Karpas-422 (cell line): ENCODE results near the gene ZNF639. TPM values are rescaled to one million over a fixed set of nuclear protein-coding genes. Genes with fewer than 3 reads are reported as not detected.
"Not testable (repeated sequence)": the region's sequence is repeated elsewhere in the genome, so short reads cannot be mapped to it uniquely, and the experiment has no call there.

Source experiments
- DNase-seq: peaks from one replicate; pipeline ENCODE4 v3.0.0-alpha.2; 2015
- H2AFZ ChIP-seq: fragments of 200-600 bp; sonication (generic); 2 replicates; pipeline ENCODE4 v1.6.1; 2014; ENCODE audit warnings: antibody characterized with exemption, low read length, mixed read lengths
- H3K27ac ChIP-seq: fragments of 200-600 bp; sonication (generic); 2 replicates; pipeline ENCODE4 v1.5.1; 2014; ENCODE audit warnings: mild to moderate bottlenecking, low read length, moderate library complexity
- H3K27me3 ChIP-seq: fragments of 200-600 bp; sonication (generic); 2 replicates; pipeline ENCODE4 v1.6.1; 2014; ENCODE audit warnings: low read length, mixed read lengths
- H3K36me3 ChIP-seq: fragments of 200-600 bp; sonication (generic); 2 replicates; pipeline ENCODE4 v1.6.1; 2014; ENCODE audit warnings: low read length, mixed read lengths; ENCODE audit not compliant: insufficient read depth
- H3K4me1 ChIP-seq: fragments of 200-600 bp; sonication (generic); 2 replicates; pipeline ENCODE4 v1.6.1; 2014; ENCODE audit warnings: mild to moderate bottlenecking, low read length, mixed read lengths
- H3K4me2 ChIP-seq: fragments of 200-600 bp; sonication (generic); 2 replicates; pipeline ENCODE4 v1.6.1; 2014; ENCODE audit warnings: low read length, low read depth, mild to moderate bottlenecking; ENCODE audit not compliant: poor library complexity, severe bottlenecking
- H3K4me3 ChIP-seq: fragments of 200-600 bp; sonication (generic); 2 replicates; pipeline ENCODE4 v1.5.1; 2014; ENCODE audit warnings: mild to moderate bottlenecking, antibody characterized with exemption, low read length, mixed read lengths
- H3K79me2 ChIP-seq: fragments of 200-600 bp; sonication (generic); 2 replicates; pipeline ENCODE4 v1.6.1; 2014; ENCODE audit warnings: mild to moderate bottlenecking, low read length, mixed read lengths
- H3K9ac ChIP-seq: fragments of 200-600 bp; sonication (generic); 2 replicates; pipeline ENCODE4 v1.6.0; 2014; ENCODE audit warnings: low read length
- H3K9me2 ChIP-seq: fragments of 200-600 bp; sonication (generic), shearing (Covaris generic); replicated peaks from 2 replicates; pipeline ENCODE4 v1.6.0; 2014; ENCODE audit warnings: mild to moderate bottlenecking, low read length, moderate library complexity; ENCODE audit not compliant: insufficient read depth
- H3K9me3 ChIP-seq: fragments of 300-700, 200-600 bp; sonication (generic); 2 replicates; pipeline ENCODE4 v1.6.1; 2014; ENCODE audit warnings: low read length, mixed read lengths
- H4K20me1 ChIP-seq: fragments of 200-600 bp; sonication (generic); 2 replicates; pipeline ENCODE4 v1.6.1; 2014; ENCODE audit warnings: mild to moderate bottlenecking, antibody characterized with exemption, low read length, low read depth; ENCODE audit not compliant: insufficient read depth
- total RNA-seq: library from RNA; depleted of rRNA; stranded (reverse); fragments of >200 nt; shearing (Covaris generic); gene quantifications from 2 replicates; pipeline ENCODE4 v1.2.3, GENCODE V29; 2014; ENCODE audit warnings: low replicate concordance; rRNA removed

The ZNF639 gene
- 54.9 and 70.8 TPM in 2 replicates for total RNA-seq

DNA sequence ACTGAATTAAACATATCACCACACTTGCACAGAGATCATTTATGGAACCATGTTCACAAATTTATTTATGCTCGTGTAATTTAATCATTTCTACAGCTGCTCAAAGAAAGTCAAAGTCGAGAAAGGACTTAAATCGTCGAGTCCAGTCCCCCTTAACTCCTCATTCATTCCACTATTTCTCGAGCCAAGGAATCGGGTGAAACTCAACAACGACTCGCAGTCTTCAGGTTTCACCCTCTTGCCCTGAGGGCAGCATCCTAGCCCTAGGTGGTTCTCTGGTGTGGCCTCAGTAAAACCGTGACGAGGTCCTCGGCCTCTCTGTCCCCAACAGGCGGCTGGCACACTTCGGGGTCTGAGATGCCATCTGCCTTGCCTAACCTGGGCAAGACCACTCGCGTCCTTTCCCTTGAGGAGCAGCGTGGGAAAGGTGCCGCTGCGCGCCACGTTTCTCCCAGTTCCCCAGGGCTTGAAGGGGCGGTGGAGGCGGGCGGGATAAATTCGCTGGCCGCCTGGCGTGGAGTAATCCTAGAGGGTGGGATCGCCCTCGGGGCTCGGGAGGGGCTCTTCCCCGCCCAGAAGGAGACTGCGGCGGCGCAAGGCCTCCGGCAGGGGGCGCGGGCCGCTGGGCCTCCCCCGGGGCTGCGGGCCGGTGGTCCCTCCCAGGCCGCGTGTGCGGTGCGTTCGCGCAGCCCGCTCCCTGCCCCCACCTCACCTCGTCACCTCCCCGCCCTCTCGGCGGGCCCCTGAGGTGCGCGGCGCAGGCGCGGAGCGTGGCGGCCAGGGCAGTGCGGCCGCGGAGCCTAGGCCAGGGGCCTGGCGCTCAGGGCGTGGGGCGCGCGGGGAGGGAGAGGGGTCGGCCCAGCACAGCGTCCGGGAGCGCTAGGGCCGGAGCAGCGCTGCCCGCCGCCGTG lies at the start of gene ZNF639:
Gene ZNF639 (plus strand): TSS at position 746 of the 911 bp plus-strand sequence. CDS start 5,263 bp downstream, outside the sequence.
- Histone ChIP-seq H3K4me1 (peaks cover 30% of the 10 kb centered on the region), H3K9me3 (no peaks in the 10 kb centered on the region), H2AFZ (peak within 1 kb of the TSS; percentile 97), H3K9ac (peak within 1 kb of the TSS; percentile 95), H3K27me3 (no peaks in the 10 kb centered on the region), H3K27ac (peak within 1 kb of the TSS; percentile 37), H3K9me2 (no peaks in the 10 kb centered on the region), H4K20me1 (0 out of 2 replicates have a peak, but pooled peaks cover 5% of the 10 kb centered on the region), H3K79me2 (peaks cover 44% of the 10 kb centered on the region), H3K36me3 (peaks cover 12% of the 10 kb centered on the region; the same call in 1 of the 2 replicates), H3K4me3 (peak within 1 kb of the TSS; percentile 86), H3K4me2 (peak within 1 kb of the TSS; percentile 94)
- peak; percentile 94 for DNase-seq

GRCh38 chr3:179274434-179274833 lies 48.4 kb upstream of the ZNF639 start:
- H4K20me1 ChIP-seq, H3K79me2 ChIP-seq, H3K9me2 ChIP-seq, H3K4me1 ChIP-seq, H3K4me2 ChIP-seq, H3K36me3 ChIP-seq, H2AFZ ChIP-seq, H3K9me3 ChIP-seq, DNase-seq, H3K27me3 ChIP-seq, H3K9ac ChIP-seq, H3K27ac ChIP-seq, H3K4me3 ChIP-seq: not testable (repeated sequence)

- Histone ChIP-seq H3K9me2 (no peaks in the 10 kb centered on the region), H4K20me1 (no peaks in the 10 kb centered on the region), H3K79me2 (no peaks in the 10 kb centered on the region), H3K4me3 (no peak overlapping the region), H3K9me3 (no peaks in the 10 kb centered on the region), H3K4me1 (peaks cover 4% of the 10 kb centered on the region), H3K36me3 (no peaks in the 10 kb centered on the region), H3K9ac (no peak overlapping the region), H3K27me3 (no peaks in the 10 kb centered on the region), H3K4me2 (no peak overlapping the region), H3K27ac (no peak overlapping the region), H2AFZ (no peak overlapping the region)
- no peak for DNase-seq
Measured at GRCh38 chr3:179276001-179276400, 46.8 kb upstream of the ZNF639 start.

- no peaks in the 10 kb centered on the region for H3K9me2 ChIP-seq
- H2AFZ ChIP-seq: no peak overlapping the region
- no peak overlapping the region for H3K4me3 ChIP-seq
- H3K27ac ChIP-seq: no peak overlapping the region
- peaks cover 4% of the 10 kb centered on the region for H3K4me1 ChIP-seq
- H3K36me3 ChIP-seq: no peaks in the 10 kb centered on the region
- no peaks in the 10 kb centered on the region for H3K27me3 ChIP-seq
- no peak overlapping the region for H3K9ac ChIP-seq
- H4K20me1 ChIP-seq: no peaks in the 10 kb centered on the region
- H3K79me2 ChIP-seq: no peaks in the 10 kb centered on the region
- DNase-seq: no peak
- no peaks in the 10 kb centered on the region for H3K9me3 ChIP-seq
- no peak overlapping the region for H3K4me2 ChIP-seq
Measured at GRCh38 chr3:179276743-179277142, 46.1 kb upstream of the ZNF639 start.

DNA sequence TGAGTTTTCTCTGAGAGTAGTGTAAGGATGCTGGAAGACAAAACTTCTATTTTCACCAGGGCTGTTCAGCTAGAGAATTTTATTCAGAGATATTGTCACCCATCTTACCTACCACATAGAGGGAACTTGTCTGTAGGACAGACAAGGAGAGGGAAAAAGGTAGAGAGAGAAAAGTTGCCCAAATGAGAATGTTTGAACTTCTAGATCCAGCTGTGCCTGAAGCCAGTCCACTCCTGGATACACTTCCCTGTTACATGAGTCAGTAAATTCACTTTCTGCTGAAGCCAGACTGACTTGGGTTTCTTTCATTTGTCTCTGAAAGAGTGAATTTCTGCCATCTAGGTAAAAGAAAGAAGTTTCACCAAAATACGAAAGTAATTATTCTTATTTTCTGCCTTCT lies 44.7 kb upstream of the ZNF639 start:
- Histone ChIP-seq H3K4me1 (peaks cover 4% of the 10 kb centered on the region), H3K4me3 (no peak overlapping the region), H3K79me2 (no peaks in the 10 kb centered on the region), H4K20me1 (no peaks in the 10 kb centered on the region), H3K9me3 (no peaks in the 10 kb centered on the region), H2AFZ (no peak overlapping the region), H3K4me2 (no peak overlapping the region), H3K27ac (no peak overlapping the region), H3K36me3 (no peaks in the 10 kb centered on the region), H3K9ac (no peak overlapping the region), H3K27me3 (no peaks in the 10 kb centered on the region), H3K9me2 (no peaks in the 10 kb centered on the region)
- no peak for DNase-seq

DNA sequence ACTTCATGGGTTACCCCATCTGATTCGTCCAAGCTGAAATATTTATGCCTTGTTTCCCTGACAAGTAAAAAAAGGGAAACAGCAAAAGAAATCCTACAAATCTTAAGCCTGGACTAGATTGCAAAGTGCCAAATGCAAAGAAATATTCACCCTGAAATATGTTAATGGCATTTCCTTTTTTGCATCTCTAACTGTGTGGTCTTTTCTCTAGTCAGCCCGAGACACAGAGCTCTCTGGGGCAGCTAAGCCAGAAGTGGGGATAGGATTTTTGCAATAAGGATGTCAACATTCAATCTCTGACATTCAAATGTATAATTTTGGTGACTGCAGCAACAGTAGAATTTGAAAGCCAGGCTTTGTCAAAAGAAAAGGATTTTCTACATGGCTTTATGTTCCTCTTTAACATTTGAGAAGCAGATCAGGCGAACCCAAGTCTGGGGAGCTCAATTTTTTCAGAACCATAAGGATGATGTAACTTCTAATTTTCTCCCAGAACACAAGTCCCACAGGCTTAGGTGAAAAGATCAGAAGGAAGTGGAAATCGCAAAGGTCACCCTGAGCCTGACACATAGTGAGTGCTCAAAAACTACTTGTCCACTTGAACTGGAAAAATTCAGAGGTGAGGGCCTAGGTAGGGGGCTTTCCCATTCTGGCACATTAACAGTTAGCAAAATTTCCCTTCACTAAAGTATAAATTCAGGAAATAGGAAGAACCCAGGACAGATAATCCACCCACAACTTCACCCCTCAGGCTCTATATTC lies 43.7 kb upstream of the ZNF639 start:
- no peak for DNase-seq
- no peak overlapping the region for H3K27ac ChIP-seq
- no peaks in the 10 kb centered on the region for H3K36me3 ChIP-seq
- no peaks in the 10 kb centered on the region for H3K9me3 ChIP-seq
- no peaks in the 10 kb centered on the region for H3K79me2 ChIP-seq
- no peak overlapping the region for H3K4me2 ChIP-seq
- no peaks in the 10 kb centered on the region for H4K20me1 ChIP-seq
- no peaks in the 10 kb centered on the region for H3K27me3 ChIP-seq
- no peak overlapping the region for H2AFZ ChIP-seq
- no peak overlapping the region for H3K9ac ChIP-seq
- peaks cover 4% of the 10 kb centered on the region for H3K4me1 ChIP-seq
- H3K4me3 ChIP-seq: no peak overlapping the region
- H3K9me2 ChIP-seq: no peaks in the 10 kb centered on the region

DNA sequence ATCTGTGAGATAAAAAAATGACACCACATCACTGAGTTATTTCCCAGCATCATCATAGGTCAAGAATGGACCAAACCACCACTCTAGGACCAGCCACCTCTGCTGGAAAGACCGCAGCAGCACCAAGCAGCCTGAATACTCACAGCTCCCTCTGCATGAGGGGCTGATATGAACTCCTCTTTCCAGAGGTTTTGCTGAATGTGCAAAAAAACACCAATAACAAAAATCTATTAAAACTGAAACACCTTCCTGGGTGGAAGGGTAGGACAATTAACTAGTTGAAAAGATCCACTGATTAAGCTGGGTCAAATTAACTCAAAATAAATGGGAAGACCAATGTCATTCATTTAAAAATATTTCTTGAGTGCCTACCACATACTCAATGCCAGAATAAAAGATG lies 43.0 kb upstream of the ZNF639 start:
- Histone ChIP-seq H2AFZ (no peak overlapping the region), H3K4me1 (peaks cover 4% of the 10 kb centered on the region), H3K4me3 (no peak overlapping the region), H3K9ac (no peak overlapping the region), H3K9me2 (no peaks in the 10 kb centered on the region), H3K79me2 (no peaks in the 10 kb centered on the region), H3K4me2 (no peak overlapping the region), H4K20me1 (no peaks in the 10 kb centered on the region), H3K9me3 (no peaks in the 10 kb centered on the region), H3K36me3 (no peaks in the 10 kb centered on the region), H3K27me3 (no peaks in the 10 kb centered on the region), H3K27ac (no peak overlapping the region)
- DNase-seq: no peak

GRCh38 chr3:179281825-179282224 lies 41.0 kb upstream of the ZNF639 start:
- Histone ChIP-seq H3K79me2 (no peaks in the 10 kb centered on the region), H3K9ac (no peak overlapping the region), H3K36me3 (no peaks in the 10 kb centered on the region), H3K27me3 (no peaks in the 10 kb centered on the region), H4K20me1 (no peaks in the 10 kb centered on the region), H3K4me1 (peaks cover 4% of the 10 kb centered on the region), H2AFZ (no peak overlapping the region), H3K4me3 (no peak overlapping the region), H3K9me3 (no peaks in the 10 kb centered on the region), H3K9me2 (no peaks in the 10 kb centered on the region), H3K4me2 (no peak overlapping the region), H3K27ac (no peak overlapping the region)
- no peak for DNase-seq
